Astrocyte of the cerebellum (primary cell): ENCODE data around the gene PLOD1.
"Not testable (repeated sequence)": the region's sequence is repeated elsewhere in the genome, so short reads cannot be mapped to it uniquely, and the experiment has no call there.

Source experiments
- DNase-seq: peaks from one replicate; pipeline ENCODE4 v3.0.0-alpha.2; 2011; ENCODE audit warnings: low read depth
- H3K4me3 ChIP-seq: 2 replicates; pipeline ENCODE4 v1.5.1; 2011; ENCODE audit warnings: mild to moderate bottlenecking, low read depth, low read length, moderate library complexity
- CTCF ChIP-seq: IDR thresholded peaks from 2 replicates; pipeline ENCODE4 v1.5.1; 2012; ENCODE audit warnings: low read length, low read depth, moderate library complexity, mild to moderate bottlenecking; ENCODE audit errors: missing control alignments
- in situ Hi-C: cut with HindIII; loops from 2 replicates; pipeline ENCODE4 v1.10.0; 2017; ENCODE audit warnings: low sequenced_read_pairs

The PLOD1 gene

GRCh38 chr1:11929849-11930248 lies 4.7 kb upstream of the PLOD1 start:
- H3K4me3 ChIP-seq, result no peak overlapping the region
- in situ Hi-C loops, result no loop called here
- no peak for DNase-seq
- no peak for TF ChIP-seq CTCF

GRCh38 chr1:11930571-11931445 lies 3.7 kb upstream of the PLOD1 start:
- in situ Hi-C loops, result no loop called here
- no peak for TF ChIP-seq CTCF
- DNase-seq, result no peak
- H3K4me3 ChIP-seq, result no peak overlapping the region

GRCh38 chr1:11931845-11932244 lies 2.7 kb upstream of the PLOD1 start:
- no peak for TF ChIP-seq CTCF
- no peak overlapping the region for H3K4me3 ChIP-seq
- no peak for DNase-seq
- in situ Hi-C loops, result no loop called here

- in situ Hi-C loops, result no loop called here
- no peak for TF ChIP-seq CTCF
- H3K4me3 ChIP-seq, result peak overlapping the region; percentile 67
- no peak for DNase-seq
Observed at GRCh38 chr1:11935057-11935412, 518 bp downstream of the PLOD1 start.

GRCh38 chr1:11935733-11936132 lies 1.2 kb downstream of the PLOD1 start:
- in situ Hi-C loops, DNase-seq, H3K4me3 ChIP-seq: not testable (repeated sequence)

- no peak overlapping the region for H3K4me3 ChIP-seq
- TF ChIP-seq CTCF, result no peak
- DNase-seq, result no peak
- in situ Hi-C loops, result no loop called here
Observed at GRCh38 chr1:11938722-11939526, 4.4 kb downstream of the PLOD1 start.

- in situ Hi-C loops, H3K4me3 ChIP-seq, DNase-seq: not testable (repeated sequence)
Observed at GRCh38 chr1:11939794-11940193, 5.3 kb downstream of the PLOD1 start.
